Naive B cell (primary cell): ENCODE results near the gene TCP10L. TPM values are rescaled to one million over a fixed set of nuclear protein-coding genes. Genes with fewer than 3 reads are reported as not detected.
"Not testable (repeated sequence)": the region's sequence is repeated elsewhere in the genome, so short reads cannot be mapped to it uniquely, and the experiment has no call there.

ENCODE experiments used
- ATAC-seq, 2 donors: fragments of 150-1000 bp; cut with Tn5 transposase; 2 replicates each; pipeline ENCODE4 v1.10.0; 2021; ENCODE audit warnings: low read depth in 2 of 2, mild to moderate bottlenecking in 2 of 2, moderate library complexity in 2 of 2
- DNase-seq: peaks from one replicate; pipeline ENCODE4 v3.0.0; 2022
- H3K27ac Mint-ChIP-seq, 6 donors: one replicate each; pipeline ENCODE4 v1.8.0; 2020 to 2022; ENCODE audit warnings: mild to moderate bottlenecking in 6 of 6, mixed read lengths in 6 of 6, moderate library complexity in 5 of 6, inconsistent platforms in 2 of 6
- H3K27me3 Mint-ChIP-seq, 3 donors: one replicate each; pipeline ENCODE4 v1.8.0; 2021 to 2022; ENCODE audit warnings: mixed read lengths in 3 of 3, mild to moderate bottlenecking in 1 of 3
- H3K36me3 Mint-ChIP-seq, 2 donors: one replicate each; pipeline ENCODE4 v1.8.0; 2020 to 2022; ENCODE audit warnings: mixed read lengths in 2 of 2, inconsistent platforms in 1 of 2, mild to moderate bottlenecking in 1 of 2
- H3K4me1 Mint-ChIP-seq, 3 donors: one replicate each; pipeline ENCODE4 v1.8.0; 2020 to 2022; ENCODE audit warnings: mixed read lengths in 3 of 3, inconsistent platforms in 1 of 3, mild to moderate bottlenecking in 1 of 3, moderate library complexity in 1 of 3
- H3K4me3 Mint-ChIP-seq, 8 donors: one replicate each; pipeline ENCODE4 v1.8.0; 2020 to 2022; ENCODE audit warnings: mild to moderate bottlenecking in 8 of 8, mixed read lengths in 8 of 8, moderate library complexity in 8 of 8, inconsistent platforms in 2 of 8
- H3K9me3 Mint-ChIP-seq, 7 donors: one replicate each; pipeline ENCODE4 v1.8.0; 2020 to 2022; ENCODE audit warnings: mixed read lengths in 7 of 7, mild to moderate bottlenecking in 5 of 7, inconsistent platforms in 2 of 7, moderate library complexity in 1 of 7
- polyA plus RNA-seq, 6 donors: library from polyadenylated mRNA; unstranded; fragments of 300-500 nt; fragmentation: Illumina TruSeq; gene quantifications; one replicate each; pipeline ENCODE4 v1.2.3, GENCODE V29; 2021; ENCODE audit warnings: low read depth in 6 of 6

TCP10L gene
- polyA plus RNA-seq: under 1 TPM in 5 of 6 donors, not detected in 1; 0.28 to 1.00 (median 0.54) TPM

DNA sequence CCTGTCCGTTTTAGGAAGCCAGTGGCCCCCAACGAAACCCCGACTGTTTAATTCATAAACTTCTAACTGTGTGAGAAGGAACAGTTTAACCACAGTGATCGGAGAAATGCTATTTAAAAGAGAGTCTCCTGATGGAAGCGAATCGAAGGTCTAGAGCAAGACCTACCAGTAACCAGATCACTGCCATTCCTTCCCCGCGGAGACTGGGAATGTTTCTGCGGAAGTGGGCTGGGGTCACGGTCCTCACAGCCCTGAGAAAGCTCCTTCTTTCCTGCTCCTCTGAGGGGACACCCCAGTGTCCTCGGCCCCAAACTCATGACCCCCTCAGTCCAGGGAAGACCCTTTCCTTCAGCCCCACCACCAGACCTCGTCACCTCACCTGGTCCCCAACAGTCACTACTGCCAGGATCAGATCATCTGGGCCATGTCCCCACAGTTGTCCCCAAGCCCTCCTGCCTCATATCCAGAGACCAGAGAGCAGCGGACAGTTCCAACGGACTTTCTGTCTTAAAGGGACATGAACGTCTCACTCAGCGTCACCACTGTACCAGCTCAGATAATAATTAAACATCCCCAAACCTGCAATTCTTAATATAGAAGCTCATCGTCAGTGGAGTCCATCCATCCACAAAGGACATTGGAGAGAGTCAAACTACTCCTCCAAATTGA, at the start of gene TCP10L:
TCP10L (minus strand) TSS at position 482 of the 669 bp plus-strand sequence. CDS start 1,219 bp downstream, outside the sequence.
- H3K9me3 Mint-ChIP-seq: no peaks in the 10 kb centered on the region
- no peak for ATAC-seq
- no peaks in the 10 kb centered on the region for H3K4me1 Mint-ChIP-seq
- no peak within 1 kb of the TSS for H3K27ac Mint-ChIP-seq
- H3K27me3 Mint-ChIP-seq: peaks cover 0 to 5% (median 0%) of the 10 kb centered on the region in 3 donors
- no peak for DNase-seq
- H3K4me3 Mint-ChIP-seq: no peak within 1 kb of the TSS
- H3K36me3 Mint-ChIP-seq: no peaks in the 10 kb centered on the region

- Mint-ChIP-seq H3K27me3 (peaks cover 14 to 37% (median 18%) of the 10 kb centered on the region in 3 donors), H3K36me3 (peaks cover 0 to 18% of the 10 kb centered on the region in 2 donors), H3K4me3 (peak overlapping the region in 1 of 8 donors; percentile 23), H3K27ac (no peak overlapping the region), H3K4me1 (no peaks in the 10 kb centered on the region), H3K9me3 (peaks cover 0 to 3% (median 0%) of the 10 kb centered on the region in 7 donors)
- DNase-seq: no peak
- no peak for ATAC-seq
Observed at GRCh38 chr21:32626621-32627196, 41.4 kb upstream of the TCP10L start.

DNA sequence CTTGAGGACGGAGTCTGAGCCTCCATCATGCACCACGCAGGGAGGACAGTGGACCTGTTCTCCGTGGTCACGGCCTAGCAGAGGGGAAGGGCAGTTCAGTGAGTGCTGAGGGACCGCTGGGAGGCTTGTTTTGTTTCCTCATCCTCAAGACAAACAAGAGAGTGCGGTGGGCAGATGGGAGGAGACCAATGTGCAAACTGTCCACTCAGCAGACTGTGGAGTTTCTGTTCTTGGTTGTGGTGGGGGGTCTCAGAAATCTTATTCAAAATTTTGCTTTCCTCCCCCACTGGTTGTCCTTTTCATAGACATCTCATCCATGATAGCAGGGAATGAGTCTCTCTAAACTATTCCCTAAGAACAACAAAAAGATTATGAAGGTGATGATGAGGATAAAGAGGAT, 32.9 kb upstream of the TCP10L start:
- not testable (repeated sequence) for H3K36me3 Mint-ChIP-seq, DNase-seq, ATAC-seq, H3K4me1 Mint-ChIP-seq, H3K27ac Mint-ChIP-seq, H3K4me3 Mint-ChIP-seq, H3K9me3 Mint-ChIP-seq
- H3K27me3 Mint-ChIP-seq: peaks cover 20 to 38% (median 31%) of the 10 kb centered on the region in 3 donors

DNA sequence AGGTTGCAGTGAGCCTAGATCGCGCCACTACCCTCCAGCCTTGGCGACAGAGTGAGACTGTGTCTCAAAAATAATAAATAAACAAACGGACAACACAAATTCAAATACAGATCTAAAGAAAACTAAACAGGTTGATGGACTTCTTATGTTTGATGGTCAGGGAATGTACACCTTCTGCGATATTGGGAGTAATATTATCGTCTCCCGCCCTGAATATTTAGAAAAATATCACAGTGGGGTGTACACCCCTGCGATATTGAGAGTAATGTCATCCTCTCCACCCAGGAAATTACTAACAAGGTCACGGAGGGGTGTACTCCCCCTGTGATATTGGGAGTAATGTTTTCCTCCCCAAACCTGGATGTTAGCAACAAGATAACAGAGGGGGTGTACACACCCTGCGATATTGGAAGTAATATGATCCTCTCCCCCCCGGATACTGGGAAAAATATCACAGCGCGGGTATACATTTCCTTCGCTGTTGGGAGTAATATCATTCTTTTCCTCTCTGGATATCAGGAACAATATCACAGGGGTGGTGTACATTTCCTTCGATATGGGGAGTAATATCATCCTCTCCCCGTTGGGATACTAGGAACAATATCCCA, 28.2 kb upstream of the TCP10L start:
- ATAC-seq (no peak), DNase-seq (no peak)
- peaks cover 4 to 23% (median 17%) of the 10 kb centered on the region in 3 donors for H3K27me3 Mint-ChIP-seq
- peak overlapping the region; percentile 98 to 99 (median 98) for H3K27ac Mint-ChIP-seq
- H3K4me3 Mint-ChIP-seq: peak overlapping the region; percentile 88 to 99 (median 98)
- no peaks in the 10 kb centered on the region for H3K36me3 Mint-ChIP-seq
- peaks cover 0 to 21% (median 6%) of the 10 kb centered on the region in 3 donors for H3K4me1 Mint-ChIP-seq
- H3K9me3 Mint-ChIP-seq: peaks cover 0 to 4% (median 0%) of the 10 kb centered on the region in 7 donors

- peak in 1 of 2 donors; percentile 1 for ATAC-seq
- no peak for DNase-seq
- Mint-ChIP-seq H3K27me3 (peaks cover 1 to 17% (median 11%) of the 10 kb centered on the region in 3 donors), H3K4me3 (peak overlapping the region; percentile 88 to 99 (median 98)), H3K4me1 (peaks cover 0 to 21% (median 6%) of the 10 kb centered on the region in 3 donors), H3K9me3 (peaks cover 0 to 4% (median 0%) of the 10 kb centered on the region in 7 donors), H3K27ac (peak overlapping the region; percentile 98 to 99 (median 98)), H3K36me3 (no peaks in the 10 kb centered on the region)
Observed at GRCh38 chr21:32612999-32613337, 27.6 kb upstream of the TCP10L start.

DNA sequence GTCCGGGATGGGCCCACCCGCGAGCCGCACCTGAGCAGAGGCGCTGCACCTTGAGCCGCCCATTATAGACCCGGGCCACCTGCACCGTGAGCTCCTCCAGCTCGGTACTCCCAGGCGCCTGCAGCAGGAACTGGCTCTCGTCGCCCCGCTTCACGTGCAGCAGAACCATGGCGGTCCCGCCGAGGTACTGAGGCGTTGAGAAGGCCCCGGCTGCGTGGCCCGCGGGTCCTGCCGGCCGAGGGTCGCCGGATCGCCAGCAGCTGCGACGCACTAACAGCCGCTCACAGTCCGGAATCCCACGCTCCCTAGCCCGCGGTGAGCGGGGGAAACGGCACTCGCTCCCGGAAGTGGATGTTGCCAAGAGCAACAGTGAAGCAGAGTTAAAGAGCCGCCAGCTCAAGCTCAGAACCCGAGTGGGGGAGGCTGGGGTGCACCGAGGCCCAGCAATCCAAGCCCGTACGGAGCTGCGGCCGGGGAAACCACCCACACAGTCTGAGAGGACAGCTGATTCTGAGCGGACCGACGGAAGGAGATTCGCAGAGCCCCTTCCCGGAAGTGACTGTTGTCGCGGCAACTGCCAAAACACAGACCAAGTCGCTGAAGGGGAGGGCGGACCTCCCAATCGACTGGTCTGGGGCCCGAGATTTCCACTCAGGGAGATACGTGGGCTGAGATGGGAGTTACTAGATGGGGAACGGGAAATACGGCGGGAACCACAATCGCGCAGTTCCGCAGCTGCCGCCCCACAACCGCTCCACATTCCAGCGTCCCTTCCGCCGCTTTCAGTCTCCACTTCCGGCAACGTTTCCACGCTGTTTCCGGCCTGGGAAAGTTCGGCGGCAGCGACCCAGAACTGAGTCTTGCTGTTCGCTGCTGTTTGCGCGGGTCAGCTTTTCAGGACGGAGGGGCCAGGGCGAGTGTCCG, 27.0 kb upstream of the TCP10L start, which contains the start of gene CFAP298:
CFAP298 (minus strand) TSS at position 303 of the 924 bp plus-strand sequence; CDS start at position 169, 134 bp downstream.
- Mint-ChIP-seq H3K27ac (peak within 1 kb of the TSS; percentile 98 to 99 (median 98)), H3K36me3 (peaks cover 0 to 4% of the 10 kb centered on the region in 2 donors), H3K9me3 (peaks cover 0 to 4% (median 0%) of the 10 kb centered on the region in 7 donors), H3K27me3 (peaks cover 0 to 15% (median 8%) of the 10 kb centered on the region in 3 donors), H3K4me3 (peak within 1 kb of the TSS; percentile 88 to 99 (median 98)), H3K4me1 (peaks cover 0 to 21% (median 6%) of the 10 kb centered on the region in 3 donors)
- DNase-seq: peak; percentile 89
- peak; percentile 89 to 91 for ATAC-seq

DNA sequence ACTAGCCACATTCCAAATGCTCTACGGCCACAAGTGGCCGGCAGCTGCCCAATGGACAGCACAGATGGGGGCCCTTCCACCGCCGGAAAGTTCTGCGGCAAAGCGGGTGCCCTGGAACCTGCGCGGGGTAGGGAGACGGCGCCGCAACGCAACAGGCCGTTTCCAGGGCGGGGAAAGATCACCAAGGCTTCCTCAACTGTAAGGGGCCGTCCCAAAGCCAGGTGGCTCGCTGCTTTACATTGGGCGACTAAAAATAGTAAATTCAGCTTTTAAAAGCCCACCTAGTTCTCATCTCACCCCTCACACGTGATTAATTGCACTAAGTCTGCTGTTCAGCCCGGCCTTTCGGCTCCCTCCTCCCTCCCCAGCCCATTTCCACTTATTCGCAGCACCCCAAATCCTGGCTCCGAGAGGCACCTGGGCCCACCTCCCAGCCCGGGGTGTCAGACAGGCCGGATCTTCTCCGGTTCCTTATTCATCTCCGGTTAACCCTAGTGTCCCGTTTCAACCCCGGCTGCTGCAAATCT, 26.2 kb upstream of the TCP10L start:
- Mint-ChIP-seq H3K4me3 (peak overlapping the region; percentile 88 to 99 (median 98)), H3K36me3 (peaks cover under 1 to 8% of the 10 kb centered on the region in 2 donors)
- peak; percentile 2 for ATAC-seq

DNA sequence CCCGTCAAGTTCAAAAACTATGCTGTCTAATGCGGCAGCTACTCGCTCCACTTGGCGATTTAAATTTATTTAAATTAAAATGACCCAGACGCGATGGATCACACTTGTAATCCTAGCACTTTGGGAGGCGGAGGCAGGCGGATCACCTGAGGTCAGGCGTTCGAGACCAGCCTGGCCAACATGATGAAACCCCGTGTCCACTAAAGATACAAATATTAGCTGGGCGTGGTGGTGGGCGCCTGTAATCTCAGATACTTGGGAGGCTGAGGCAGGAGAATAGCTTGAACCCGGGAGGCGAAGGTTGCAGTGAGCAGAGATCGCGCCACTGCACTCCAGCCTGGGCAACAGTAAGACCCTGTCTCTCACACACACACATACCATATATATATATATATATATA, 25.6 kb upstream of the TCP10L start:
- not testable (repeated sequence) for H3K27ac Mint-ChIP-seq, DNase-seq, H3K9me3 Mint-ChIP-seq, ATAC-seq
- Mint-ChIP-seq H3K27me3 (peaks cover 0 to 10% (median under 1%) of the 10 kb centered on the region in 3 donors), H3K4me1 (peaks cover 0 to 21% (median 6%) of the 10 kb centered on the region in 3 donors), H3K36me3 (peaks cover 6 to 13% of the 10 kb centered on the region in 2 donors), H3K4me3 (peak overlapping the region in 6 of 8 donors; percentile 19 to 97 (median 46))

More for the DNA sequence above, 26.2 kb upstream of the TCP10L start:
- H3K27me3 Mint-ChIP-seq: peaks cover 0 to 15% (median 6%) of the 10 kb centered on the region in 3 donors
- peaks cover 0 to 4% (median 0%) of the 10 kb centered on the region in 7 donors for H3K9me3 Mint-ChIP-seq
- DNase-seq: peak; percentile 34
- H3K27ac Mint-ChIP-seq: peak overlapping the region; percentile 39 to 99 (median 98)
- peaks cover 0 to 21% (median 6%) of the 10 kb centered on the region in 3 donors for H3K4me1 Mint-ChIP-seq

- peaks cover 4 to 21% (median 6%) of the 10 kb centered on the region in 3 donors for H3K4me1 Mint-ChIP-seq
- no peak for ATAC-seq
- no peak for DNase-seq
- H3K27me3 Mint-ChIP-seq: no peaks in the 10 kb centered on the region
- H3K36me3 Mint-ChIP-seq: peaks cover 21 to 24% of the 10 kb centered on the region in 2 donors
- H3K4me3 Mint-ChIP-seq: peak overlapping the region in 1 of 8 donors; percentile 78
- H3K27ac Mint-ChIP-seq: peak overlapping the region in 2 of 6 donors; percentile 30 to 52
- H3K9me3 Mint-ChIP-seq: peaks cover 0 to 3% (median 0%) of the 10 kb centered on the region in 7 donors
Observed at GRCh38 chr21:32608851-32609250, 23.5 kb upstream of the TCP10L start.

DNA sequence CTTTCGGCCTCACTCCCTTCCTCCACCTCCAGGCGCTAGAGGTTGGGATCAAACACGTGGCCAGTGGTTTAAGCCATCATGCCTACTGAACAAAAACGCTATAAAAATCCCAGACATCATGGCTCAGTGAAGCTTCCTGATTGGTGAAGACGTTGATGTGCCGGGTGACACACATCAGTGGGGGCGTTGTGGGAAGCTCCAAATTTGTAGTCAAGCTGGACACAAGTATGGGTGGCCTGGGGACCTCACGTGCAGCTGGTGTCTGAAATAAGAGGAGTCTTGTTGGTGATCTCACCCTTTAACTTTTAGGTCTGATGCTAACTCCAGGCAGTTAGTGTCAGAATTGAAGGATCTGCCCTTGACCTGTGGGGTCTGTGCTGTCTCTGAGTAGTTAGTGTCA, 20.1 kb upstream of the TCP10L start:
- Mint-ChIP-seq H3K27me3 (no peaks in the 10 kb centered on the region), H3K9me3 (no peaks in the 10 kb centered on the region), H3K36me3 (peaks cover 39 to 45% of the 10 kb centered on the region in 2 donors), H3K4me1 (peaks cover under 1 to 8% (median 4%) of the 10 kb centered on the region in 3 donors), H3K4me3 (no peak overlapping the region), H3K27ac (no peak overlapping the region)
- ATAC-seq (no peak), DNase-seq (no peak)

DNA sequence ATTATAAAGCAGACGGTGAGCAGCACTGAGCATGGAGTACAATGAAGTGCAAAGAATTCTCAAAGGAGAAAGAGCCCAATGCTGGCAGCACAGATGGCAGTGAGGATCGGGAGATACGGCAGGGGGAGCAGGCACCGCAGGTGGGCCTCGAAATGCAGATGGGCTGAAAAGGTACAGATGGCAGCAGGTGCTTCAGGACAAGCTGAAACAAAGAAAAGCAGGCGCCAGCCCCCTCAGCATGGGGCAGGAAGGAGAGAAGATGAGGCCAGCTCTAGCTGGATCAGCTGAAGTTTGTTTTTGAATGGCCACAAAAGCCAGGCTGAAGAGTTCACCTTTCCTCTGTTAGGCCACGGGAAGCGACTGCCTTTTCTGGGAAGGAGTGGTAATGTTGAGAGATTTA, 19.1 kb upstream of the TCP10L start:
- DNase-seq (no peak), ATAC-seq (no peak)
- no peaks in the 10 kb centered on the region for H3K9me3 Mint-ChIP-seq
- no peaks in the 10 kb centered on the region for H3K27me3 Mint-ChIP-seq
- peaks cover 45% of the 10 kb centered on the region in 2 donors for H3K36me3 Mint-ChIP-seq
- H3K27ac Mint-ChIP-seq: no peak overlapping the region
- H3K4me3 Mint-ChIP-seq: no peak overlapping the region
- peaks cover 0 to 8% (median 4%) of the 10 kb centered on the region in 3 donors for H3K4me1 Mint-ChIP-seq

GRCh38 chr21:32603131-32603530, 17.8 kb upstream of the TCP10L start:
- no peak overlapping the region for H3K27ac Mint-ChIP-seq
- H3K9me3 Mint-ChIP-seq: no peaks in the 10 kb centered on the region
- H3K36me3 Mint-ChIP-seq: peaks cover 45 to 53% of the 10 kb centered on the region in 2 donors
- no peaks in the 10 kb centered on the region for H3K27me3 Mint-ChIP-seq
- no peak for DNase-seq
- no peak for ATAC-seq
- H3K4me3 Mint-ChIP-seq: peak overlapping the region in 1 of 8 donors; percentile 15
- H3K4me1 Mint-ChIP-seq: peaks cover 0 to 13% (median 4%) of the 10 kb centered on the region in 3 donors
